ENCODE measurements around the gene PRR16.

GRCh38 chr5:120602033-120602432 lies 137.9 kb downstream of the PRR16 start:
- TF ChIP-seq, protein P1, sequence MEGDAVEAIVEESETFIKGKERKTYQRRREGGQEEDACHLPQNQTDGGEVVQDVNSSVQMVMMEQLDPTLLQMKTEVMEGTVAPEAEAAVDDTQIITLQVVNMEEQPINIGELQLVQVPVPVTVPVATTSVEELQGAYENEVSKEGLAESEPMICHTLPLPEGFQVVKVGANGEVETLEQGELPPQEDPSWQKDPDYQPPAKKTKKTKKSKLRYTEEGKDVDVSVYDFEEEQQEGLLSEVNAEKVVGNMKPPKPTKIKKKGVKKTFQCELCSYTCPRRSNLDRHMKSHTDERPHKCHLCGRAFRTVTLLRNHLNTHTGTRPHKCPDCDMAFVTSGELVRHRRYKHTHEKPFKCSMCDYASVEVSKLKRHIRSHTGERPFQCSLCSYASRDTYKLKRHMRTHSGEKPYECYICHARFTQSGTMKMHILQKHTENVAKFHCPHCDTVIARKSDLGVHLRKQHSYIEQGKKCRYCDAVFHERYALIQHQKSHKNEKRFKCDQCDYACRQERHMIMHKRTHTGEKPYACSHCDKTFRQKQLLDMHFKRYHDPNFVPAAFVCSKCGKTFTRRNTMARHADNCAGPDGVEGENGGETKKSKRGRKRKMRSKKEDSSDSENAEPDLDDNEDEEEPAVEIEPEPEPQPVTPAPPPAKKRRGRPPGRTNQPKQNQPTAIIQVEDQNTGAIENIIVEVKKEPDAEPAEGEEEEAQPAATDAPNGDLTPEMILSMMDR (IDR thresholded peaks at IDR 0.05): no peak
- TF ChIP-seq POLR2A (IDR thresholded peaks at IDR 0.05): no peak
